GM10248 (cell line): Measurements from ENCODE around the gene PPP5C.

Source experiments
- CTCF ChIA-PET: fragments of 300-600 bp; sonication (Branson Sonifier 250); formaldehyde crosslinking; extraction: SDS; loops from one replicate; lab custom pipeline; 2021; ENCODE audit warnings: antibody characterized with exemption; lab: Yijun Ruan, JAX
- POLR2A ChIA-PET: fragments of 350-650 bp; sonication (Branson Sonifier 250); formaldehyde crosslinking; extraction: SDS; loops from one replicate; lab custom pipeline; 2020; ENCODE audit warnings: antibody characterized with exemption; lab: Yijun Ruan, JAX
- DNase-seq: peaks from one replicate; pipeline ENCODE4 v3.0.0; 2012; ENCODE audit errors: extremely low spot score
- TF ChIP-seq, protein P1 (sequence below): IDR thresholded peaks from 2 replicates; pipeline ENCODE4 v1.5.1; 2012; ENCODE audit warnings: mild to moderate bottlenecking, low read depth; ENCODE audit errors: extremely low read depth, missing control alignments, control extremely low read depth

The PPP5C gene

DNA sequence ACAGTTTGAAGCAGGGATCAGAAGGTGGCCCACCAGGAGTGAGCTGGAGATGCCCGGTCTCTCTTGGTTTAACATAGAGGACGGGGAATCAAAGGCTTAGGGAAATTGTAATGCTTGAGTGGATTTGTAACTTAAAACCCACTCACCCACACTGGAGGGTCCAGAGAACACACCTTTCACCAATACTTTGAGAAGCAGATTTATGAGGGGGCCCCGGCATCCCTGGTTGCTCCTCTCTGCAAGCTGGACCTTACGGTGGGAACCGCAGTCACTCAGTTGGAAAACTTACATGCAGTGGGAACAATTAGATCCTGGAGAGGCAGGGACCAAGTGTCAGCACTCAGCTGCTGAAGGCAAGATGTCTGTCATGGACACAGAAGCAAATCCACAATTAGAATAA lies 20.5 kb downstream of the PPP5C start:
- ChIA-PET CTCF (interaction anchor here (0.9 to 1.8 kb wide), 4 partner anchors 13 to 28 kb away, joined by 3 to 10 read pairs (median 4); no protein-coding TSS in a partner anchor), POLR2A (interaction anchor here (0.9 kb wide), 1 partner anchor 20 kb away, joined by 3 read pairs; no protein-coding TSS in a partner anchor)
- TF ChIP-seq, protein P1, sequence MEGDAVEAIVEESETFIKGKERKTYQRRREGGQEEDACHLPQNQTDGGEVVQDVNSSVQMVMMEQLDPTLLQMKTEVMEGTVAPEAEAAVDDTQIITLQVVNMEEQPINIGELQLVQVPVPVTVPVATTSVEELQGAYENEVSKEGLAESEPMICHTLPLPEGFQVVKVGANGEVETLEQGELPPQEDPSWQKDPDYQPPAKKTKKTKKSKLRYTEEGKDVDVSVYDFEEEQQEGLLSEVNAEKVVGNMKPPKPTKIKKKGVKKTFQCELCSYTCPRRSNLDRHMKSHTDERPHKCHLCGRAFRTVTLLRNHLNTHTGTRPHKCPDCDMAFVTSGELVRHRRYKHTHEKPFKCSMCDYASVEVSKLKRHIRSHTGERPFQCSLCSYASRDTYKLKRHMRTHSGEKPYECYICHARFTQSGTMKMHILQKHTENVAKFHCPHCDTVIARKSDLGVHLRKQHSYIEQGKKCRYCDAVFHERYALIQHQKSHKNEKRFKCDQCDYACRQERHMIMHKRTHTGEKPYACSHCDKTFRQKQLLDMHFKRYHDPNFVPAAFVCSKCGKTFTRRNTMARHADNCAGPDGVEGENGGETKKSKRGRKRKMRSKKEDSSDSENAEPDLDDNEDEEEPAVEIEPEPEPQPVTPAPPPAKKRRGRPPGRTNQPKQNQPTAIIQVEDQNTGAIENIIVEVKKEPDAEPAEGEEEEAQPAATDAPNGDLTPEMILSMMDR, result no peak
- DNase-seq, result no peak

DNA sequence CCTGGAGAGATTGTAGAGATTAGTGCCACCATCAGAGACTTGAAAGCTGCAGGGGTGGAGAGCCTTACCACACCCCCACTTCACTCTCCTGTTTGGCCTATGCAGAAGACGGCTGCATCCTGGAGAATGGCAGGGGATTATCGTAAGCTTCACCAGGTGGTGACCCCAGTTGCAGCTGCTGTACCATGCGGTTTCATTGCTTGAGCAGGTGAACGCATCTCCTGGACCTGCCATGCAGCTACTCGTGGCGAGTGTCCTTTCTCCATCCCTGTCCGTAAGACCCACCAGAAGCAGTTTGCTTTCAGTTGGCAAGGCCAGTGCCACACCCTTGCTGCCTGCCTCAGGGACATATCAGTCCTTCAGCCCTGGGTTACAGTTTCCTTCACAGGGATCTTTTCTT lies 21.2 kb downstream of the PPP5C start:
- ChIA-PET POLR2A (interaction anchor here (0.9 kb wide), 1 partner anchor 21 kb away, joined by 3 read pairs; no protein-coding TSS in a partner anchor), CTCF (interaction anchor here (0.9 to 1.8 kb wide), 9 partner anchors 13 to 28 kb away, joined by 3 to 10 read pairs (median 3); partner anchors contain the start of gene PPP5C)
- TF ChIP-seq, protein P1, result no peak
- no peak for DNase-seq

DNA sequence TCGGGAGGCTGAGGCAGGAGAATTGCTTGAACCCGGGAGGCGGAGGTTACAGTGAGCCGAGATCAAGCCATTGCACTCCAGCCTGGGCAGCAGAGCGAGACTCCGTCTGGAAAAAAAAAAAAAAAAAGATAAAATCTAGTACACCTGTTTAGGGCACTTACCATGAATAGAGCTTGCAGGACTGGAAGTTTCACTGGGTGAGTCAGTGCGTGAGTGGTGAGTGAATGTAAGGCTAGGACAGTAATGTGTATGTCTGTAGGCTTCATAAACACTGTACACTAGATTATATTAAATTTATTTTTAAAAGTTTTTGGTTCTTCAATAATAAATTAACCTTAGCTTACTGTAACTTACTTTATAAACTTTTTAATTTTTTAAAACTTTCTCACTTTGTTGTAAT lies 22.9 kb downstream of the PPP5C start:
- CTCF ChIA-PET, result interaction anchor here (1.1 to 2.8 kb wide), 5 partner anchors 13 to 105 kb away, joined by 3 to 14 read pairs (median 5); no protein-coding TSS in a partner anchor
- DNase-seq, result no peak
- TF ChIP-seq, protein P1, result no peak
- POLR2A ChIA-PET, result interaction anchor here (0.6 kb wide), 2 partner anchors 13 to 740 kb away, joined by 3 to 5 read pairs; no protein-coding TSS in a partner anchor

DNA sequence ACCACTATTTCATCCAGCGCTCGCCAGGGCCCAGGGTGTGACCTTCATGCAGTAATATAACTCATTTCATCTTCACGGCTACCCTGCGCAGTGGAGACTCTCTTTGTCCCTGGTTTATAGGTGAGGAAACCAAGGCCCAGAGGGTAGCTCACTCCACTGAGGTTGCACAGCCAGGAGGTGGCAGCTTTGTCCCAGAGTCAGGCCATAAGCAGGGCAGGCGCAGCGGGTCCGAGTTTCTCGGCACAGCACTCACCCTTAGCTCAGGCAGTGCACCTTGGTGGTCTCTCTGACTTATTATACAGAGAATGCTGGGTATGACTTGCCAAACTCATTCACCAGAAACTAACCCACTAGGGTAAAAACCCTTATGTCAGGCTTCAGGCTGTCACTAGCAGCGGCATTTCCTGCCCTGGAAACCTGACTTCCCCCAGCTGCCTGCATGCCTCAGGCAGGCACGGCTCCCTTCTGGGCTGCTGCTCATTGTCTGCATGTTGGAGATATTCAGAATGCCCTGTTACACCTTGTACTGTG lies 24.5 kb downstream of the PPP5C start:
- ChIA-PET CTCF (interaction anchor here (1.2 to 2.8 kb wide), 6 partner anchors 11 to 142 kb away, joined by 3 to 14 read pairs (median 4); no protein-coding TSS in a partner anchor), POLR2A (no interaction called here)
- TF ChIP-seq, protein P1, result no peak
- DNase-seq, result no peak

DNA sequence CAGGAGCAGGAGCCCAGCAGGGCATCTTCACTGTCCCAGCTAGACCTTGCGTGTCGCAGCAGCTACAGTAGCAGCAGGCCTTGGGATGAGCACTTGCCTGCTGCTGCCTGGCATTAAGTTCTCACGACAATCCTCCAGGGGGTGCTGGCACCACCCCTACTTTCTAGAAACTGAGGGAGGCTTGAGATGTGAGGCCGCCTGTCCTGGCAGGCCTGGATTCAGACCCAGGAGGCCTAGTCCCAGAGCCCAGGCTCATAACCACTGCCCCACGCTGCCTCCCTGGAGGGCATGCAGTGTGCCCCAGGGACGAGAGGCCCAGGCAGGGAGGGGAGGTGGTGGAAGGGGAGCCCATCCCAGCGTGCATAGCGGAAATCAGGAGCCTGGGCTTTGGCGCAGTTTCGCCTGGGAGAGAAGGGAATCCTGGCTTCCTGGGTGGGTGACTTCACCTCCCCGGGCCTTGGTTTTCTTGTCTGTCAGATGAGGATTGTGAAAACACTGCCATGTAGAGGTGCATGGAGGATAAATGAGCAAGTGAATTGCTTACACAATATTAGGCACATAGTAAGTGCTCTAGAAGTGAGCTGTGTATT lies 26.1 kb downstream of the PPP5C start:
- DNase-seq, result no peak
- ChIA-PET CTCF (interaction anchor here (1.2 to 1.5 kb wide), 2 partner anchors 140 to 141 kb away, joined by 3 read pairs; no protein-coding TSS in a partner anchor), POLR2A (no interaction called here)
- TF ChIP-seq, protein P1, result no peak

DNA sequence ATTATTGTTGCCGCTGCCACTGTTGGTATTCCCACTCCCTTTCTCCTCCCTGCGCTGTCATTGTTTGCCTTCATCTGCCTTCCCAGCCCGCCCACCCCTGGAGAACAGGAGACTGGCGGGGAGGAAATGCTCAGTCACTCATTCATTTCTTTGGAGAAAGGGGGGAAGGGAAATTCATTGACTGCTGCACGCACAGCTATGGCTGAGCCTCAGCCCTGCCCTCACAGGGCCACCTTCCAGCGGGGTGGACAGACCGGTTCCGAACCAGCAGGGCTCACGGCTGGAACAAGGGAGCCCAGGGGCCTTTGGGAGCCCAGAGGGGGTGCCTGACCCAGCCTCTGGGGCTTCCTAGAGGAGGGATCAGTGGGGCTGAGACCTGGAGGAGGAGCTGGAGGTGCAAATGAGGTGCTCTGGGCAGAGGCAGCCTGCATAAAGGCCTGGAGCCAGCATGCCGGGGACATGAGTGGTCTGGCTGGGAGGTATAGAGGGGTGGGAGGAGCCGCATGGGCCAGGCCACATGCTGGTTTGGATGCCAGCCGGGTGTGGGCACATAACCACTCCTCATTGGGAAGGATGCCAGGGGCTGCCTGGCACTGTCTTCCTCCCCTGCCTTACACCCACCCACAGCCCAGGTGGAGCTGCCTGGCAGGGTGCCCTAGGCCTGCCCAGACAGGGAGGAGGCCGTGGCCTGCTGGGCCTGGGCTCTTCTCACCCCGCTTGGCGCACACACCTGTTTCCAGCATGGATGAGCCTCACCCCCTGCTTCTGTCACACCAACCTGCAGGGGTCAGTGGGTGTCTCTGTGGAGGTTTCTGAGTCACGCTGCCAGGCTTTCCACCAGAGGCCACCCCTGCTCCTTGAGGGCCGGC lies 26.8 kb downstream of the PPP5C start:
- TF ChIP-seq, protein P1, result no peak
- ChIA-PET CTCF (interaction anchor here (1.2 kb wide), 1 partner anchor 140 kb away, joined by 3 read pairs; no protein-coding TSS in a partner anchor), POLR2A (no interaction called here)
- DNase-seq, result no peak
